GM21360 (cell line): ENCODE data around the gene OMA1.
"Not testable (repeated sequence)": the region's sequence is repeated elsewhere in the genome, so short reads cannot be mapped to it uniquely, and the experiment has no call there.

Experiments
- ATAC-seq: cut with Tn5 transposase; IDR thresholded peaks from one replicate; pipeline ENCODE4 v1.9.1; 2021; ENCODE audit warnings: mild to moderate bottlenecking, moderate library complexity; ENCODE audit not compliant: unreplicated experiment

The OMA1 gene

DNA sequence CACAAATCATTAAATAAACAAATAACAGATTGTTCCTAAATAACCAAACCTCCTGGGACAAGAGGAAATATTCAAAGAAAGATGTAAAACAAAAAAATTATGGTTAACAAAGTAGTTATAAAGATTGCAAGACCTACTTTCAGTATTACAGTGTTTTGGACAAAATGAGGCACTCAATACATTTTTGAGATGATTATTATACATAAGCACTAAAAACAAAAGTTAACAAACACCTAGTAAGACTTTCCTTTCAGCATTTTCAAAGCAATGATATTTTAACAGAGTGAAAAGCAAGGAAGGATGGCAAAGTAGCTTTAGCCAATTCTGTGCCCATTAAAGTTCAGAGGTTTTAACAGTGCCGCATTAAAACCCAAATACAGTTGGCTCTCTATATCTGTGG is 17.2 kb downstream of the OMA1 start:
- ATAC-seq: no peak

DNA sequence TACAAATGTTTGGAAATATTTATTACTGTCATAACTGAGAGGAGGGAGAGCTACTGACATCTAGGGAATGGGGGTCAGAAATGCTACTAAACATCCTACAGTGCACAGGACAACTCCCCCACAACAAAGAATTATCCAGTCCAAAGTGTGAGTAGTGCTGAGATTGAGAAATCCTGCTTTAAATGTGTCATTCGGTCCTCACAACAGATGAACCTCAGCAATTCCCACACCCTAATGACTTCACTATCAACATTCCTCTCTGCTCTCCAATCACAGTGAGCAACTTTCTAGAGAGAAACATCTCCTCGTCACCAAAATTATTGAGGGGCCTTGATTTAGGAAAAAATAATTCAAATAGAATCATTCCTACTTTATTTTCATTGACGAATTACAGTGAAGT is 18.0 kb downstream of the OMA1 start:
- ATAC-seq: no peak

DNA sequence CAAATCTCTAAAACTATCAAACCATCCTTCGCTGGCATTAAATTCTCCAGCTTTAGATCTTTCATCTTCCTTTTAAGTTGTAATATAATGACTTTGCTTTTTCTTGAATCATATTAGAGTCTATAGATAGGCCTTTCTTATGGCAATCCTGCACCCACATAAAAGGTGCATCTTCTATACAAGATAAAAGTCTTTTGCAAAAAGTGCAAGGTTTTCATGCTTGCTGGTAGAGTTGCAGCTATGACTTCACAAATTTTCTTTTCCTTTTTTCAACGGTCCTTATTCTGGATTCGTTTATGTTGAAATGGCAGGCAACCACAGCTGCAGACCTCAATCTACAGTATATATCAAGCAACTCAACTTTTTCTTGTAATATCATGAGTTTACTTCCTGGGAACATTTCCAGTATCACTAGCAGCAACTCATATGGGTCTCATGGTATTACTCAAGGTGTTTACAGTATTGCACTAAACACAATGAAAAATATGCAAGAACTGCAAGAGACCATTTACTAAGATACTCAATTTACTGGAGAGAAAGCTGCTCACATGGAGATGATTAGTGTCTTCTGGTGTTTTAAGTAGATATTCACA is 22.1 kb downstream of the OMA1 start:
- ATAC-seq: no peak

DNA sequence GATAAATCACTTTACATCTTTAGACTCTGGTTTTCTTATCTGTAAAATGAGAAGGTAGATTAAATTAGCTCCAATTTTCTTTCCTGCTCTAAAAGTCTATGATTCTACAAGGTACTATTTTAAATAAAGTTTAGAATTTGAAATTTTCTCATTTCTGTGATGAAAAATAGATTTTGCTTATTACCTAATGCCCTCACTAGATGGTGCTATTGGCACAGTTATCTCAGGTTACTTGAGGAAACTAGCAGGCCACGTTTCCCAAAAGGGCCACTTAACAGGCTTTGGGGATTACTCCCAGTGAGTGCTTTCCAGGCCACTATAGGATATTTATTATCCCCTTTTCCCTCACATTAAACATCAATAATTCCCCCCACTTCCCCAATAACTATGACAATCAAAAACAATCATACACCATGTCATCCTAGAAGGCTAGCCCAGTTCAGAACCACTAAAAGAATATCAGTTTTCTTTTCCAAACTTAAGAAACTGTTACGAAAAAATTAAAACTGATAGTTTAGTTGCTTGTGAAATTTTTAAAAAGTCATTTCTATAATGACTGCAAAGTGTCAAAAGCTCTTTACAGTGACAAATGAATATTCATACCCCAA is 30.6 kb downstream of the OMA1 start:
- ATAC-seq: peak; percentile 57

DNA sequence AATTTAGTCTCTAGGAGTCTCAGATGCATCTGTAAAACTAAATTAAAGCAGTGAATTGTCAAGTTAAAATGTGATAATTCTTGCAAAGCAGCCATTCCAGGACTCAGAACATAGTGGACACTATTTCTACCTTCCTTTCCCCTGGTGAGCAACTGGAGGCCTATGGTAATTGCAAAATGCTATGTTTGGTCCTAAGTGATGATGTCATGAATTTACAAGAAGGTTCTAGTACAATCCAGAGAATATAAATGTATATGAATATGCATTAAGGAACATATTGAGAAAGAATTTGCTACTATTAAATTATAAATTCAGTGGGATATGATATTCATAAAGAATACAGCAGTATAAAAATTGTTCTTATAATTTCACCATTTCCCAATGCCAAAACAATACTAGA is 32.6 kb downstream of the OMA1 start:
- ATAC-seq: no peak

DNA sequence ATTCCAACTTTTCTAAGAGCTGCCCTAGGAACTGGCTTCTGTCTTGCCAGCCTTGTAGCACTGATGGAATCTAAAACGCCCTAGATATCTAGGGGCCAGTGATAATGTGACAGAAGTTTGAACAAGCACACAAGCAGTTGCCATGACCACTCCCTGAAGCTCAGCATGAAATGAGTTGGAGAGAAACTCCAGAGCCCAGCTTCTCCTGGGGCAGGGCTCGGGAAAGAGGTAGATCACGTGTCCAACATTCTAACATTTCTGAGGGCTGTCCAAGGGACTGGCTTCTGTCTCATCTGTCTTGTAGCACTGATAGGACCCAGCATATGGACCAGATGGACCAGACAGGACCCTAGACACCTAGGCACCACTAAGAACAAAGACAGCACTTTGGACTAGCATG is 37.9 kb downstream of the OMA1 start:
- ATAC-seq: no peak

DNA sequence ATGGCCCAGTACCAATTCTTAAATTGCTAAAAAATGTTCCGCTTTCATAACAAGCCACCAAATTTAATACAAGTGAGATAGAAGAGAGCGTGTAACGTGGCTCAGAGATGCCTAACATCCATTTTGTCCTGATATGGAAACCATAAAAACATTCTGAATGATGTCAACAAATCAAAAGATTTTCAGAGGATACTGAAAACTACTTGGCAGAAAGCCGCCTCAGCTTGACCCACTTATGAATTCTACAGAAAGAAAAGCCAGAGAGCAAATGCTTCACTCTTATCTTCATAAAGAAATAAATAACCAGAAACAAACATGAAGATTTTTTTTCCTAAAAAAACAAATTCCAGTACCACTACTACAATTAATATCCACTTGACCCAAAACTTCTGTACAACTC is 41.2 kb downstream of the OMA1 start:
- no peak for ATAC-seq

DNA sequence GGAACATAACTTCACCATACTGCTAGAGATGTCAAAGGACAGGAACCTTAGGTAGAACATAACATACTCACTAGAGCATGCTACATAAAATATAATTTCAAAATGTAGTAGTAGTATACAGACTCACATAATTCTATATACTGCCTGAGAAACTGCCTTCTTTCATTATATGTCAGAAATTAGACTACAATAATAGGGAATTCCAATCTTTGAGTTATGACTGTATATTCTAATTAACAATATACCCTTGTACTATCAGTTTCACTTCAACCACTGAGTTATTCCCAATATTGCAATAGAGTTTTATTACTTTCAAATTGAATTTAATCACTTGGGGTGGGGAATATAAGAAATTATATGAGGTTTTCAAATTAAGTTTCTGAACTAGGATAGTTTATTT is 44.0 kb downstream of the OMA1 start:
- no peak for ATAC-seq

DNA sequence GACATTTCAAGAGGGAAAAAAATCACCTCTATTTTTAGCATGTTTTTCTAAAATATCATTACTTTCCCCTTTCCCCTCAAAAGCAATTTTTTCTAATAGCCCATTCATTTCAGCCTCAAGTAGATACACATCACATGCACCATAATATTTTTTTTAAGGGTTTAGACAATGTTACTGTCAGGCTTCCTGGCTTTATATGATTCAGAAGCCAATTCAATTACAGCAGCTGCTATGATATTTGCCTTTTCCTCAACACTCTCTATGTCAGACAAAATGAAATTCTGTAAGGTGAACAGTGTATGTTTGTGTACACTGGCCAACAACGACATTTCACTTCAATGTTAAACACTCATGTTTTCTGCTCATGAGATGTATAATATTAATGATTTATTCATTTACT is 46.5 kb downstream of the OMA1 start:
- ATAC-seq: no peak

DNA sequence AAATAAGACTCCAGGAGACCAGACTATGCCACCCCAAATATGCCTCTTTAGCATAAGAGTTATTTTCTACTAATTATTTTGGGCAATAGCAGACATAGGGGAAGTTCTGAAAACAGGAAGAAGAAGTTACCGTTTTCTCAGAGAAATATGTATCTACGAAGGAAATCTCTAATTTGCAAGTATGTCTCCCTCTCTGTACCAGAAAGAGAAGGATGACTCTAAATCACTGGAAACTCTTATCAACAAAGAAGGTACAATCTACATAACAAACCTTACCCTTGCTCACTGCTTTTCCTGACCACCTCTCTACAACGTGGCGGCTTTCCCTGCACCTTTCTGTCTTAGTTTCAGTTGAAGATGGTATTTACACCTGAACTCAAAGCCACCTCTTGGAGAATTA is 49.0 kb downstream of the OMA1 start:
- no peak for ATAC-seq

DNA sequence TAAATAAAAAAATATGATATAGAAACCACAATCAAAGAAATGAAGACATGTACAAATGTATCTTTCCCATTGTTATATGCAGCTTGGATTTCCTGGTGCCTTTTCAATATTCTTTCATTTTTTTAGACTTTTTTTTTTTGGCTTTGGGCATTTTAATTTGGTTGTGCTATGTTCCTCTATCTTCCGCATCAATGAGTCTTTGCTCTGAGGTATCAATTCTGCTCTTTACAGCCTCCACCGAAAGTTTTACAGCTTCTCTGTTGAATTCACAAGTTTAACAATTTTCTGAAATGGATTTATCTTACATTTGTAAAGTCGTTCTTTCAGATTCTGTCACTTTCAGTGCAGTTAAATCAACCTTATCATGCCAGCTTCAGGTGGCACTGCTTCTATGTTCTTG is 50.5 kb downstream of the OMA1 start:
- ATAC-seq: no peak

DNA sequence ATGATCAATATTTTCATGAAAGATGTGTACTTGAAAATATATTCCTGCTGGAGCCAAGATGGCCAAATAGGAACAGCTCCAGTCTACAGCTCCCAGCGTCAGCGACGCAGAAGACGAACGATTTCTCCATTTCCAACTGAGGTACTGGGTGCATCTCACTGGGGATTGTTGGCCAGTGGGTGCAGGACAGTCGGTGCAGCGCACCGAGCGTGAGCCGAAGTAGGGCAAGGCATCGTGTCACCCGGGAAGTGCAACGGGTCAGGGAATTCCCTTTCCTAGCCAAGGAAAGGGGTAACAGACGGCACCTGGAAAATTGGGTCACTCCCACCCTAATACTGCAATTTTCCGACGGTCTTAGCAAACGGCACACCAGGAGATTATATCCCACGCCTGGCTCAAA is 57.6 kb downstream of the OMA1 start:
- not testable (repeated sequence) for ATAC-seq

DNA sequence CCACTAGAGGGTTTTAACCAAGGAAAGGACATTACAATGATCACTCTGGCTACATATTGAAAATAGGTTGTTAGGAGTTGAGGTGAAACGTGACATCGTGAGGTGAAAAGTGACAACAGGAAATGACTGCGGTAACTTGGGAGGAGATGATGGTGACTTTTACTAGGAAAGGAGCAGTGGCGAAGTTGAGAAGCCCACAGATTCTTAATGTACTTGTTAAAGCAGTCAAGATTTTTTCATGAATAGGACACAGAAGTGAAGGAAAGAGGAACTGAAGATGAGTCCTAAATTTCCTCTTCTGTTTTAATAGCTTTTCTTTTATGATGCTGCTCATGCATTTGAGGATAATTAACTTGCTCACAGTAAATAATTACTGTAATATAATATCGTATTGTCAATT is 59.5 kb downstream of the OMA1 start:
- no peak for ATAC-seq

DNA sequence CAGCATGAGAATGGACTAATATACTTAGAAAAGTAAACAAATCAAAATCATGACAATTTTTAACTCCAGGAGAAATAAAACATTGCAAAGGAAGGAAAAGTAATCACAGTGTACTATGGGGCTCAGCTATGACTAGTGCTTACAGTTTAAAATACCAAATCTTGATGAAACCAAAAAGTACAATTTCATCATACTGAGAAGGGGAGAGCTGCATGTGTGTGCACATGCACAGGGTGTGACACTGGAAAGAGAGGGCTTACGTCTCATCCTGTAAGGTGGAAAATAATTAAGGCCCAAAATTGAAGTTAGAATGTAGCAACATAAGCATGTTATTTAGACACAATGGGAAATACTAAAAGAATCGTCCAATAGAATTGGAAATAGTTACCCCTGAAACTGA is 64.6 kb downstream of the OMA1 start:
- no peak for ATAC-seq

DNA sequence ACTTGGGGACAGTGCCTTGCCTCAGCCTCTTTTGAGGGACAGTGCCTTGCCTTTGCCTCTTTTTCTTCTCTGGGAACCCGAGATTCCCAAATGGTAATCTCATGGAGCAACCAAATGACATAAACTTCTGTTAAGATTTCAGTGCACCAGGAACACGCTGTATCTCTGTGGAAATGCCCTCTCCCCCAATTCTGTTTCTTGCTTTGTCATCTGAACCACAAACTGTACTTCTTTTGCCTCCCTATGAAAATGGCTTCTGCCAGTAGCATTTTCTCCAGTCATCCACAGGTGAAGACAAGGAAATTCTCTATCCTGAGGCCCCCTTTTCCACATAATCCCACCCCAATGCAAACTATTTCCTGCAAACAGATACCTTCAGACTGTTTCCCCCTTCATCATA is 66.3 kb downstream of the OMA1 start:
- no peak for ATAC-seq

DNA sequence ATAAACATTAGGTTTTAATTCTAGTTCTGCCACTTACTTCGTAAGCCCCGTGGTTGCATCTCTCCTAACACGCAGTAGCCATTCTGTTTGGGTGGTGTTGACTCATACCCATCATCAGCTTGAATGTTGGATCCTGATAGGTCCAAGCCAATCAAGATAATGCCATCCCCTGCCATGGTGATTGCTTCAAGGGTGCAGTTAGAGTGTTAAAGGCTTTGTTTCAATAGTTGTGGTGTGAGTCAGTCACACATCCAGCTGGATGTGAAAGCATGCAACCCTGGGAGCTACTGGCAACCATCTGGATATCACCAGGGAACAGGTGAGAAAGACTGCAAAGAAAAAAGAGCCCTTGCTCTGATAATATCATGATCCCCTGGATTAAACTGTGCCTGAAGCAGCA is 69.1 kb downstream of the OMA1 start:
- ATAC-seq: no peak

DNA sequence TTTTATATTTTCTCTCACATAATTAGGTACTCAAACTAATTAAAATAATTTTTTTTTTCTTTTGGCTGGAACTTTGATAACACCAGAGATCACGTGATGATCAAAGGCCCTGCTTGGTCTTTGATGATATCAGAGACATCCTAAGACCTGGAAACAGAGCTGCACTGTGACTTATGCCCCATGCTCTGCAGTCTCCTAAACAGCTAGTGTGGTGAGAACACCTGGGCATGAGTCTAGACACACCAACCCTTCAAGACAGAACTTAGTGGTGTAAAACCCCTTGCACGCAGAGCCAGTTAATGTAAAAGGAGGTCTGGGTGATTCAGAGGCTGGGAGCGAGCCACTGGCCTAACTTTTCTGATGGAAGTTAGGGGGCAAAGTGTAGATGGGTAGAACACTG is 70.3 kb downstream of the OMA1 start:
- no peak for ATAC-seq

DNA sequence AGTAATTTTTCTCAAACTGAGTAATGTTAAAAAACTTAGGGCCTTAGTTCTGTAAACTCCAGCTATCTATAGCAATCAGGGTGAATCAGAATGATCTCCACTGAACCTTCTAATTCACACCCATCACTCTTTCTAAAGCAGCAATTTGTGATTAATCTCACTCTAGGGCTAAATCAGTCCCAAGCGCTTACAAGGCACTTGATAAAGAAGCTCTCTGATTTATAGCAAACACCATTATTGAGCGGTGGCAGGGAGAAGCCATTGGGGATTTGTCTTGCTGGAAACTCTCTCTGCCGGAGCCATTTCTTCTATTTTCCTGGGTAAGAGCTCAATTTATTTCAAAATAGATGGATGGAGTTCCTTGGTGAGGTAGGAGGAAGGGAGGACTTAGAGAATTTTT is 77.0 kb downstream of the OMA1 start:
- no peak for ATAC-seq

DNA sequence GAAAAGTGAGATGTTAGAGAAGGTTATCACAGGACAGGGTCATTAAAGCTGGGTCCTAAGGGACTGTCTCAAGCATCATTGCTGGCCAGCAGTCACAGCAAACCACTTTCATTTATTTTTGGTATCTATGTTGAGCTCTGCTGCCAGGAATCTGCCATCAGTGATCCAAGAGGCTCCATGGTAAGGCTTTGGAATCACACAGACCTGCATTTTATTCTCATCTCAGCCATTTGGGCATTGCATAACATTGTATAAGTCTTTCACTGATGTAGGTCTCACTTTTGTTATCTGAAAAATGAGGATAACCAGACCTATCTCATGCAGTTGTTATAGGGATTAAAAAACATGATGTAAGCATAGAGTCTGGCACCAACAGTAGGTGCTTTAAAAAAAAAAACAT is 77.5 kb downstream of the OMA1 start:
- ATAC-seq: no peak

DNA sequence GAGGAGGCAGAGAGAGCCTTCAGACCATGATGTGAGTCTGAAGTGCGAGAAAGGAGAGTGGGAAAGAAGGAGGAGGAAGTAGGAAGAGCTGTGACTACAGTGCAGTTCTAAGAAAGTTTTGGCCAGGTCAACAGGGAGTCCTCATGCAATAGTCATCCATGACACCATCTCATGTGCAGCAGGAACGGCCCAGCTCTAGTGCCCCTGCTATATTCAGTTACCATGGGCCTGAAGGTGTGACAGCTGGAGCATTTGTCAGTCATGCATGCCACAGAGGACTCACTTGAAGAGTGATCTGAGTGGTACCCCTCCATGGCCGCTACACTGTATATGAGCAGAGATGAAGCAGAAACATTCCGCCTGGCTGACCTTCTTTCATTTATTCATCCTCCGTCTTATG is 77.9 kb downstream of the OMA1 start:
- ATAC-seq: no peak

DNA sequence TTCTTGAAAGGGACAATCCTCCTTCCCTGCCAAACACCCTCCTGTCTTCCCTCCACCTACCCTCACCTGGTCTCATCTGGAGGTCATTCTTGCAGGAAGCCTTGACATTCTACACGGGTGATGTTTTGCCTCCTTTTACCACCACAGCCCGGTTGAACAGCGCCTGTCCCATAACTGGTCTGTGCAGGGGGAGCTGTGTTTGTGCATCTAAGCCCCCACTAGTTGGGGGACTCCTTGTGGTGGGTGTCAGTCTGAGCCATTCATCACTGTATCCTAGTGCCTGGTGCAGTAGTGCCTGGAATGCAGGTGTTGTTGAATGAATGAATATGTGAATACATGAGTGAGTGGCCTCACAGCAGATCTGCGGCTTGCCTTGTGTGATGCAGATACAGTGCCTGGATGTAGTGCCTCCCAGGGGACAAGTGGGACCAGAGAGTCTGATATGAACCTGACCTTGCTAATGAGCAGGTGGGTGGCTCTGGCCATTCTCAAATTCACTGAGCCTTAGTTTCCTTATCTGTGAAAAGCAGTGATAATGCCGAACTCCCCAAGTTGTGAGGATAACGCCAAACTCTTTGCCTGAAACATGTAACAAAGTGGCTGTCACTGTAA is 79.8 kb downstream of the OMA1 start:
- no peak for ATAC-seq

DNA sequence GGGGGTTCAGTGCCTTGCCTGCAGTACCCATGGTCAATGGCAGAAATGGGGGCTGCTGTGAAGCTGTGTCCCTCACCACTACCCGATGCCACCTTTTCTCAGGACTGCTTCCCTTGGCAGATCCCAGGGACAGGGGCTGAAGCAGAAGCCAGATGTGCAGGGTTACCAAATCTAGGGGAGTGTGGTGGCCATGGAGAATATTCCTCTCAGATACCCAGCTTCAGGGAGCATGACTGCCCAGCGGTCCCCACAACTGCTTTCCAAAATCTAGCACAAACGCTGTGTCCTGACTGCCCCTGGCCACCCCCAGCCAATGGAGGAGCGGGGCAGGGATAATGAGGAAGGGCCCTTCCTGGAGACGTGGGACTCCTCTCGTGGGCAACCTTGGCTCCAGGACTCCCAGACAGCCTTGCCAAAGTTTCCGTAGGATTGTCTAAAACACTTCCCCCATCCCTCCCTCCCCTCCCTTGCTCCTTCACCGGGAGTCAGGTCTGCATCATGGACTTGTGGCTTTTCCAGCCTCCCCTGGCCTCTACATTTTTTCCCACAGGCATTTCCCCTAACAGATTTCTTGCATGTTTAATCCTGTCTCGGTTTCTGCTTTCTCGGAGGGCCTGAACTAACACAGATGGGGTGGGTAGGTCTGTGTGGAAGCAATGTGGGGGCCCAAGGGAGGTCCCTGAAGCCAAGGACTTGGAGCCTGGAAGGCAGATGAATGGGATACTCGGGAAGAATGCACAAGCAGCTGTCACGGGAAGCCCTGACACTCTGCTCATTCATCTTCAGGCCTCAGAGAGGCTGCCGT is 80.5 kb downstream of the OMA1 start:
- no peak for ATAC-seq
